Measurements from ENCODE around the gene ACSM3.

Gene ACSM3

DNA sequence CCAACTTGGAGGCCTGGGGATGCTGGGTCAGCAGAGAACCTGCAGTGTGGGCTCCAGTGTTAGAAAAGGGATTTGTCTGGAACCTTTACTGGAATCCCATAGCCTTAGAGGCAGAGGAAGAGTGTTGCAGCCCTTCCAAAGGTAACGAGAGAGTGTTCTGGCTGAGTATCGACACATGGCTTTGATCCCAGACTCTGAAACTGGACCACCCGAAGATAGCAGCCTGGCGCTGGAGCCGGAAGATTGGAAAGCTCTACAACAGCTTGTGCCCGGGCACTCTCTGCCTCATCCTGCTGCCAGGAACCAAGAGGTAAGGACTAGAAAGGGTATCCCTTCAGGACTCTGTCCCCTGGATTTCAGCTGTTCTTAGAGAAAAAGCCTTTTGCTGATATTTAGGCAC is 82.2 kb downstream of the ACSM3 start:
- Histone ChIP-seq H3K4me3 (no peak overlapping the region), H3K27ac (no peak overlapping the region), H3K27me3 (no peaks in the 10 kb centered on the region), H3K36me3 (no peaks in the 10 kb centered on the region), H3K4me1 (peaks cover 3 to 15% (median 14%) of the 10 kb centered on the region in 4 donors), H3K9me3 (no peaks in the 10 kb centered on the region)
- intact Hi-C loops (cut with DNase I; ENCODE audit: low total_unique reads): no loop called here
- TF ChIP-seq, protein P1, sequence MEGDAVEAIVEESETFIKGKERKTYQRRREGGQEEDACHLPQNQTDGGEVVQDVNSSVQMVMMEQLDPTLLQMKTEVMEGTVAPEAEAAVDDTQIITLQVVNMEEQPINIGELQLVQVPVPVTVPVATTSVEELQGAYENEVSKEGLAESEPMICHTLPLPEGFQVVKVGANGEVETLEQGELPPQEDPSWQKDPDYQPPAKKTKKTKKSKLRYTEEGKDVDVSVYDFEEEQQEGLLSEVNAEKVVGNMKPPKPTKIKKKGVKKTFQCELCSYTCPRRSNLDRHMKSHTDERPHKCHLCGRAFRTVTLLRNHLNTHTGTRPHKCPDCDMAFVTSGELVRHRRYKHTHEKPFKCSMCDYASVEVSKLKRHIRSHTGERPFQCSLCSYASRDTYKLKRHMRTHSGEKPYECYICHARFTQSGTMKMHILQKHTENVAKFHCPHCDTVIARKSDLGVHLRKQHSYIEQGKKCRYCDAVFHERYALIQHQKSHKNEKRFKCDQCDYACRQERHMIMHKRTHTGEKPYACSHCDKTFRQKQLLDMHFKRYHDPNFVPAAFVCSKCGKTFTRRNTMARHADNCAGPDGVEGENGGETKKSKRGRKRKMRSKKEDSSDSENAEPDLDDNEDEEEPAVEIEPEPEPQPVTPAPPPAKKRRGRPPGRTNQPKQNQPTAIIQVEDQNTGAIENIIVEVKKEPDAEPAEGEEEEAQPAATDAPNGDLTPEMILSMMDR (IDR thresholded peaks at IDR 0.05): no peak
- DNase-seq: no peak

DNA sequence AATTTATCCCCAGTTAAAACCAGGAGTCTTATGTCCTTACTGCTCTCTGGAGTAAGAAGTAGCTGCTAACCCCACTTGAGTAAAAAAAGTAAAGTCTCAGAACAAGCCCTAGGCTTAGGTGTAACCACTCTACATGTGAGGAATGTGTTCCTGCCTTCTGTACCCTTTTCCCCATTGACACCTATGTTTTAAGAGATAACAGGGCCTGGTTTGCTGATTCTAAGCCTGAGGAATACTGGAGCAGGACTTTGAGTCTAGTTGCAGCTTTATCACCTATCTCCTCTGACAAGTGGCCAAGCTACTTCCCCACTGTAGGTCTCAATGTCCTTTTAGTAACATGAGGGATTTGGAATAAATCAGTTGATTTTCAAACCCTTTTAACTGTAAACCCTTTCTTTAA is 82.7 kb downstream of the ACSM3 start:
- Histone ChIP-seq H3K4me3 (no peak overlapping the region), H3K4me1 (peaks cover 3 to 20% (median 19%) of the 10 kb centered on the region in 4 donors), H3K27me3 (no peaks in the 10 kb centered on the region), H3K36me3 (no peaks in the 10 kb centered on the region), H3K27ac (no peak overlapping the region), H3K9me3 (no peaks in the 10 kb centered on the region)
- no peak for DNase-seq
- TF ChIP-seq, protein P1 (IDR thresholded peaks at IDR 0.05): no peak
- intact Hi-C loops (cut with DNase I; ENCODE audit: low total_unique reads): no loop called here

All from tibial artery (tissue), 4 donors.